WI38 (cell line): ENCODE measurements around the gene FLAD1.

Experiments
- H3K4me3 ChIP-seq: 2 replicates; pipeline ENCODE4 v1.5.1; 2011; ENCODE audit warnings: low read depth, mild to moderate bottlenecking, control low read depth, low read length
- TF ChIP-seq, protein P1 (sequence below): IDR thresholded peaks from 2 replicates; pipeline ENCODE4 v1.5.1; 2012; ENCODE audit warnings: low read depth, mild to moderate bottlenecking, control low read depth, low read length

The FLAD1 gene

DNA sequence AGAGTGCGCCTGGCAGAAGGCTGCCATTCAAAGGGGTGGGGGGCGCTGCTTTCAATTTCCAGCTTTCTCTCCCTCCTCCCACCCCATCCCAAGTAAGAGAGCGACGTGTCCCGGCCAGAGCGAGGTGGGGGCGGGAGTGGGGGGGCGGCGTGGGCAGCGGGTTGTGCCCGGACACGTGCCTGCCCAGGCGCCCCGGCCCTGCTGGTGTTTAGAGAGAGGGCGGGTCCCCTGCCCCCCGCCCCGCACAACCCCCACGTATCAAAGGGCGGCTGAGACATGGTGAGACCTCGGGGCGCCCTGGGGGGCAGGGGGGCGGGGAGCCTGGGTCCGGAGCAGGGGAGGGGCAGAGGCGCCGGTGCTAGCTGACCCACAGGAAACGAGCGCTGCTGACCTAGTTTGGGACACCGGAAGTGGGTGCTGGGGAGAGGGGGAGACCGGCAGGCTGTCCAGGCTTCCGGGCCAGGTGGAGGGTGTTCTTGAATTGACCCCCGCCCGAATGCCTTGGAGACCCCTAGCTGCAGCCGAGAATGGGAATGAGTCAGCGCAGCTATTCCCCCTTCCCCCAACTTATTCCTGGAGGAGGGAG, 20.7 kb downstream of the FLAD1 start:
- TF ChIP-seq, protein P1, sequence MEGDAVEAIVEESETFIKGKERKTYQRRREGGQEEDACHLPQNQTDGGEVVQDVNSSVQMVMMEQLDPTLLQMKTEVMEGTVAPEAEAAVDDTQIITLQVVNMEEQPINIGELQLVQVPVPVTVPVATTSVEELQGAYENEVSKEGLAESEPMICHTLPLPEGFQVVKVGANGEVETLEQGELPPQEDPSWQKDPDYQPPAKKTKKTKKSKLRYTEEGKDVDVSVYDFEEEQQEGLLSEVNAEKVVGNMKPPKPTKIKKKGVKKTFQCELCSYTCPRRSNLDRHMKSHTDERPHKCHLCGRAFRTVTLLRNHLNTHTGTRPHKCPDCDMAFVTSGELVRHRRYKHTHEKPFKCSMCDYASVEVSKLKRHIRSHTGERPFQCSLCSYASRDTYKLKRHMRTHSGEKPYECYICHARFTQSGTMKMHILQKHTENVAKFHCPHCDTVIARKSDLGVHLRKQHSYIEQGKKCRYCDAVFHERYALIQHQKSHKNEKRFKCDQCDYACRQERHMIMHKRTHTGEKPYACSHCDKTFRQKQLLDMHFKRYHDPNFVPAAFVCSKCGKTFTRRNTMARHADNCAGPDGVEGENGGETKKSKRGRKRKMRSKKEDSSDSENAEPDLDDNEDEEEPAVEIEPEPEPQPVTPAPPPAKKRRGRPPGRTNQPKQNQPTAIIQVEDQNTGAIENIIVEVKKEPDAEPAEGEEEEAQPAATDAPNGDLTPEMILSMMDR = no peak
- peak overlapping the region; percentile 87 for H3K4me3 ChIP-seq

DNA sequence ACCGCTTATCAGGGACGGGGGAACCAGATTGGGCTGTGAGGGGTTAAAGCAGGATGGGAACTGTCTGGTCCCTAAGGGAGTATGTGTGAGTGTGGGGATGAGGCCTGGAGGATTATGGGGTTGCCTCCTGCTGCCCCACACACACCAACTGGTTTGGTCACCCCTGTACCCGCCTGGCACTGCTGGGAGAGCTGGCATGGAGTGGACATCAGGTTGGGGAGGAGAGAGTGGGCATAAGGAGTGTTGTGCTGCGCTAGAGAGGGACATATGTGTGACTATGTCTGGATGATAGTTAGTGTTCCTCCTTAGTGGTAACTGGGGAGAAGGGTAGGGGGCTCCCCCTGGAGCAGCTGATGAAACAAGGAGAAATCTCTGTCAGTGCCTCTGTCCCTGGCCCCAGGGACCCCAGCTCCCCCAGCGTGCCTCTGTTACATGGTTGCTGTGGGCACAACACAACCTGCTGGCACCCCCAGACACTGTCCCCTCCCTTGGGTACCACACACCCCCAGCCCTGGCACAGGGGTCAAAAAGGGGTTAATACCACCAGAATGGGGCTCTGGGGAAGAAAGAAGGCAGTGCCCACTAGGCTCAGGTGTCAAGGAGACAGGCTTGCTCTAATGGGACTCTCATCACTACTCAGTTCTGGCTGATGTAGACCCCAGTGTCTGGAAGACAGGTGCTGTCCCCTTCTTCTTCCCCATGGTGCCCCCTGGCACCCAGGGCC, 21.4 kb downstream of the FLAD1 start:
- H3K4me3 ChIP-seq = peak overlapping the region; percentile 87

DNA sequence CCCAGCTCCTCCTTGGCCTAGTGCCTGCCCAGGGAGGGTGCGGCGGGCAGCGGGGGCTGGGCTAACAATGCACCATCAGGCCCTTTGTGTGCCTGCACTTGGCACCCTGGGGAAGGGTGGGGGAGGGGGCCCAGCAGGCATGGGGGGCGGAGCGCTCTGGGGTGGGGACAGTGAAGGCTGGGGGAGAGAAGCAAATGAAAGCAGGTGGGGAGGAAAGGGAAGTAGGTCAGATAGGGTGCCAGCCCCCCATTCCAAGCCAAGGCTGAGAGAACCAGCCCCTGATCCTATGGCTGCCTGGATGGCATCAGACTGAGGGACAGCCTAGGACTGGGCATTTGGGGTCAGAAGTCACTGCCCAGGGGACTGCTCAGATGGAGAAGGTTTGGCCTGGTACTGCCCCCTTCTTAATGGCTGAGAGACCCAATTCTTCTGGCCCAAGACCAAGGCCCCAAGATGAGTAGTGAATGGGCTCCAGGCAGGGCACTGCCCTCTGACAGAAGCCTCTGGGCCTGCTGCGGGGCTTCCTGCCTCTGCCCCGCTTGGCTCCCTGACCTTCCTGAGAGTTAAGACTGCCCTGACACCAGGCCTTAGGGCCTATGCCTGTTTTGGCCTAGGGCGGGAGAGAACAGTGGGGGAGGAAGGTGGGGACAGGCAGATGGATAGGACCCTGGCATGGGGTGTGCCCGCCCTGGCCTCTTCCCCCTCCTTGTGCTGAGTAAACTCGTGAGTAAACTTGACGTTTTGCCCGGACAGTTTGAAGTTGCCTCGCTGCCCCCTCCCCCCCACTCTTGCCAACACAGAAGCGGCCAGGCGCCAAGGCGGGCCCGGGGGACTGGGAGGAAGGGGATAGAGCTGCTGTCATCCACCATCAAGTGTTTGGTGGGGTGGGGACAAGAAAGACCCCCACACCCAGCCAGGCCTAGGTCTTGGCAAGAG, 22.2 kb downstream of the FLAD1 start:
- no peak overlapping the region for H3K4me3 ChIP-seq
- TF ChIP-seq, protein P1 = no peak

More for the DNA sequence above, 21.4 kb downstream of the FLAD1 start:
- TF ChIP-seq, protein P1 = no peak

DNA sequence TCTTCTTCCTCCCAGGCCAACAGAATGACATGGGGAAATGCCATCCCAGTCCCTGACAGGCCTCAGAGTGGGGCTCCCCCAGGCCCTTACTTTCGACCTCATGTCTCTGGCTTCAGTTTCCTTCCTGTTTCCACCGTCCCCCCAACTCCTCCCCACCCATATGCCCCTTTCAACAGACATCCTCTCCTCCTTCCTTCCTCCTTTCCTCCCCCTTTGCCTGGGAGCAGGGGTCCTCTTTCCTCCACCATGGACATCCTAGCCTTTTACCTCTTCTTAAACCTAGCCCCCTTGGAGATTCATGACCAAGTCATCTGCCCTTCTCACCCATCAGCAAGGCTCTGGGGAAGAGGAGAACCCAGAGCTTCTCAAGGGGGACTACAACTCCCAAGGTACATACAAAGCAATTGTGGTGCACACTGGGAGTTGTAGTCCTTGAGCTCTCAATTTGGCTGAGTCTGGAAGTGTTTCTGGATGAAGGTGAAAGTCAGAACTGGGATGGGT, 23.5 kb downstream of the FLAD1 start:
- TF ChIP-seq, protein P1 = no peak
- H3K4me3 ChIP-seq = no peak overlapping the region

DNA sequence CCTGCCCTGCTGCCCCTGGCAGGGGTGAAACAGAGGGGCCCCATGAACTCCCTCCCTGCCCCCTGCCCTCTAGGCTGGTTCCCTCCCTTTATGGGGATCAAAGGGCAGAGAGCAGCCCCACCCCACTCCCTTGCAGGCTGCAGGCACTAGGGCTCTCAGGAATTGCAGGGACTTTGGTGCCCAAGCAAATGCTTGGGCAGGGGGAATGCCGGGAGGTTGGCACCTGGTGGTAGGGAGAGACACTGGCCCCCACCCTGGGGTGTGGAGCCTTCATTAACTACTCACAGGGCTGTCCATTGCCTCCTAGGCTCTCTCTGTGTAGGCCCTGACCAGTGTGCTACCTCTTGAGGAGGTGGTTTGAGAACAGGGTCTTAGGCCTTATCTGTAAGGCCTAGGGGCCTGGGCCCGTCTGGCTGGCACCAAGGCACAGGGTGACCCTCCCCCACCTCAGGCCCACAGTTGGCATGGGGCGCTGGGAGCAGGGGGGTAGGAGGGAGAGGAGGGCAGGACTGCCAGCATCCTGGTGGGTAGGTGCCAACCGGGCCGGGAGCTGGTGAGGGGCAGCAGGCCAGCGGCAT, 24.2 kb downstream of the FLAD1 start:
- no peak overlapping the region for H3K4me3 ChIP-seq
- TF ChIP-seq, protein P1 = no peak

DNA sequence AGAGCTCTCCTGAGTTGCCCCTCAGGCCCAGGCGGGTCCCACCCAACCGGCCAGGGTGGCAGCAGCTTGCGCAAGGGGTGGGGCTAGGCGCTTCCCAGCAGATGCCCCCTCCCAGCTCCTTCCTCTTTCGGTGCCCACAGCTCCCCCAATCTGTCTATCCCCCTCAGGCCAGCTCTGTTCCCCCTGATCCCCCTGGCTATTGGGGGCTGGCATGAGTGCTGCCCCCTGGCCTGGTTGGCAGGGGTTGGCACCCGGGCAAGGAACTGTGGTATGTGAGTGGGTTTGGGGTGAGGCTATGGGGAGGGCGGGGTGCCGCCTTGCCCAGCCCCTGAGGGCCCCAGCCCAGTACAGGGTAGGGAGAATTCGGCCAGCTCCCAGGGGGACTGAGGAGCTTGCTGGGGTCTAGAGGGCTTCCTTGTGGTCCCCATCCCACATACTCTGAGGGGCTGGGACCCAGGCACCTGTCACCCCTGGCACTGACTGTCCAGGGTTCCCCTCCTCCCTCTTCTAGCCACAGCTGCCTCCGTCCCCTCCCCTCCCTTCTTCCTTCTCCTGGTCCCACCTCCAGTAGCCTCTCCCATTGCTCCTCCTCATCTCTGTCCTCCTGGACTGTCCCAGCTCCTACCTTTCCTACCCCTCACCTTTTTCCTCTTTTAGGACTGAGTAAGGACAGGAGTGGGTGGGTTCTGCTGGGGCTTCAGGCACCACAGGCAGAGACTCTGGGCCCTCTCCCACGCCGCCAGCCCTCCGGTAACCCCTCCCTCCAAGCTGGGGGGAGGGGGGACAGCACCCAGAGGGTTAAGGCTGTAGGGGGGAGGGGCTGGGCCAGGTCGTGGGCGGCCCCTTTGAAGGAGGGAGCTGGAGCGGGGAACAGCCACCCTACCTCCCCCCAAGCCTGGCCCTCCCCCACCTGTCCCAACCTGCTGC, 25.1 kb downstream of the FLAD1 start:
- TF ChIP-seq, protein P1 = no peak
- no peak overlapping the region for H3K4me3 ChIP-seq
